Measurements from ENCODE around the gene ATP11A.
A peak's percentile ranks its signal among the peaks of the same experiment; 100 is the strongest.

The ATP11A gene

DNA sequence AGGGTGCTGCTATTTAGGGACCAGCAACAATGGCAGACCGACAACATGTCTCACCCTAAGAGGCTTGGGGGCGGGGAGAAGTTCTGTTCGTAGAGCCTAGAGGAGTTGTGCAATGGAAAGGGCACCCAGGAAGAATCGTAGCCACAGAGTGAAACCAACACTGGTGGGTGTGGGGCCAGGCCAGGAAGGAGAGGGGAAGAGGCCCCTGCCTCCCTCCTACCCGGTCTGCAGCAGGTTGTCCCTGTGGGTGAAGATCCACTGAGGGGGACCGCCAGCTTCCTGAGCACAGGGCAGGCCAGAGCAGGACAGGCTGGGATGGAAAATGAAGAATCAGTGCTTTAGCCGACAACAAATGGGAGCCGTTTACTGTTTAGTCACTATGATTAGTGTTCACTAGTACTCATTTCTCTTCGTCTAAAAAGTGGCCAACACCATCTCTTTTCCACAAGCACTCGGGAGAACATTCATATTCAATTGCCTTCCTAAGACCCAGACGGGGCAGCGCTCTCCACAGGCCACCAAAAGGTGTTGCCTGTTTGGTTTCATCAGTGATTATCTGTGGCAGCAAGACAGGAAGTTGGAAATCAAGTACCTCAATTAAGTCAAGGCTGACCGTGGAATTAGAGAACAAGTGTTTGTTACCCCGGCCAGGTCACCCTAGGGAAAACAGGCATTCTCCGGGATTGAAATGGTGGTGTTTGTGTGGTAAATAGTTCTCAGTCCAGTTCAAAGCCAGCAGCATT lies 1.1 kb upstream of the ATP11A start:
- FAIRE-seq: peak; percentile 56

DNA sequence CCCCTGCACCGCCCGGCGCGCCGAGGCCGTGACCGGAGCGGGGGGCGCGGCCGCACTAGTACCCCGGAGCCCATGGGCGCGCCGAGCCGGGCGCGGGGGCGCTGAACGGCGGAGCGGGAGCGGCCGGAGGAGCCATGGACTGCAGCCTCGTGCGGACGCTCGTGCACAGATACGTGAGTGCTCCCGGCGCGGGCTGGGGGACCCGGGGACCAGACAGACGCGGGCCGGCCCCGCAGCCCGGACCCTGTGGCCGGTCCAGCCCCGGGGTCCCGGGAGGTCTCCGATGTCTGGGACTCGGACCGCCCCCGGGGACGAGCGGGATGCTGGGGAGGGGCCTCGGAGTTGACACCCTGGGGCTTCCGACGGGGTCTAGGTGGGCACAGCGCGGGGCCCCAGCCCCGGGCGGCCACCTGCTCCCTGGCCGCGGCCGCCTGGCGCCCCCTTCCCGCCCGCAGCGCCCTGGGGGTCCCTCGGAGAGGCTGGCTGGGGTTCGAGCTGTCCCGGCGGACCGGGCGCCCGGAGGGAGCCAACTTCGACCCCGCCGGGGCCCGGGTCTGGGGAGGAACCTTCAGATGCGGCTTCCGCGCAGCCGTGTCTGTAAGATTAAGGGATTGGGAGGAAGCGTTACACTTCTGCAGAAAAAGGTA lies 568 bp downstream of the ATP11A start:
- peak; percentile 15 for DNase-seq (ENCODE audit: extremely low spot score, insufficient read length, low read depth)
- FAIRE-seq: no peak

More for the DNA sequence above, 1.1 kb upstream of the ATP11A start:
- DNase-seq (ENCODE audit: extremely low spot score, insufficient read length, low read depth): no peak

DNA sequence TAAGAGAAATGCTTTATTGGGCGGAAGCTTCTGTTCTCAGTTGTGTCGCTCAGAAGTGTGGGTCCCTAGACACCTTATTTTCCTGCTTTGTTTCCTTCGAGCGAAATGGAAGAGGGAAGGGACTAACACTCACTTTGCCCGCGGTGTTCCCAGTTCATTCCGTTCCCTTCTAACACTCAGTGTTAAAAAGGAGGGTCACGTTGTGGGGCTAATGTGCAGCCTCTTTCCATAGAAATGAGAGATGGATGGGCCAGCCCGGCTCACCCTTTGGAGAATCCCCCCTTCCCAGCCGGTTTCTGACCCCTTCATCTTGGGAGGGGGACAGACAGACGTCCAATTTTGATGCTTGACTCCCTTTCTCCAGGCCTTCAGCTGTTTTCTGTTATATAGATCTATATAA lies 2.3 kb downstream of the ATP11A start:
- no peak for FAIRE-seq
- DNase-seq (ENCODE audit: extremely low spot score, insufficient read length, low read depth): no peak

DNA sequence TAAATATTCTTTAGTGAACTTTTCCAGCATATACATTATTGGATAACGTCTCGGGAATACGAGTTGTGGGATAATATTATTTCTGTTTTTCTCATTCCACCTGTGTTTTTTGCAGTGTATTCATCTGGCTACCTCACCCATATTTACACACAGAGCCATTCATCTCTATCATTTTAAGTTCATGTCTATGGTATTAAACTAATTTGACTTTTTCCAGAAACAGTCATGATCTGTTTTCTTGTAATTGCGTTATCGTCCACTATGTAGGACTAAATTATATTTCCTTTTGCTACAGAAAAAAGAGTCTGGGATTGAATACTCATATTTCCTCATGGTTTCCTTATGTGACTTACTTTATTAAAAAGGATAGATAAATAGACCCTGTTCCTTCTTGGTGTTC lies 2.7 kb downstream of the ATP11A start:
- FAIRE-seq (no peak), DNase-seq (ENCODE audit: extremely low spot score, insufficient read length, low read depth) (no peak)

DNA sequence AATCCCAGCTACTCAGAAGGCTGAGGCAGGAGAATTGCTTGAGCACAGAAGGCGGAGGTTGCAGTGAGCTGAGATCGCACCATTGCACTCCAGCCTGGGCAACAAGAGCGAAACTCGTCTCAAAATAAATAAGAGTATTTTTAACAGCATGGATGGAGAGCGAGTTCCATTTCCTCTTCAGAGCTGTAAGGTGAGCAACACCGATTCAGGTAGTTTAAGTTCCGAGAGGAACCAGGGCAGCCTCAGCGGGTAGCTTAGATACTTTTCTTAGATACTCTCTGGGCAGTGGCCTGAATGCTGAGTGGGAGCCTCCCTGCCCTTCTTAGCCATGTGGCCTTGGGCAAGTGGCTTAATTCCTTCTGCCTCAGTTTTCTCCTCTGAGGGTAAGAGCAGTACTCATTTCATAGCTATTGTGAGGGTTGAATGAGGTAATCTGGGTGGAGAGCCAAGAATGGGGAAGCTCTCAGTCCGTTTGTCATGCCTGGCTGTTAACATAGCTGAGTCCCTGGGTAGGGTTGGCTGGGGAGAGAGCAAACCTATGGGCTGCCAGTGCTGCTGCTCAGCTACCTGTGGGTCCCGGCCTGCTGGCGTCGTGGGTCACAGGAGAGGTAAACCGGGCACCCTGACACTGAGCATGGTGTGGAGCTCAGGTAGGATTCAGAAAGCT lies 4.1 kb downstream of the ATP11A start:
- no peak for DNase-seq (ENCODE audit: extremely low spot score, insufficient read length, low read depth)
- FAIRE-seq: no peak

DNA sequence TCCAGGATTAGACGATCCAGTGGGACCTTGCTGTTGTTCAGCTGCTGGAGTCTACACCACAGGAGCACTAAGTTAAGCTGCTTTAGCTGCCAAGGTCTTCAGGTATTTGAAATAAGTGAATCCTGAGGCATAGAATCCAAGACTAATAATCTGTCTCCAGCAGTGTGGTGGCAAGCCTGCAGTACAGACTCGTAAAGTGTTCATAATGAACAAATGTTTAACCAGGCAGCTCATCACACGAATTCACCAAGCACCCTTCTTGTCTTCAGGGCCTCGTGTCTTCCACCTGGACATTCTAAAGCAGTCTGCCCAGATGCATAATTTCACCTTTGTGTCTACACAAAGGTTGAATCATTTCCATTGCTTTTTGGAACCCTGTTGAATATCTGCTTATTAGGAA lies 5.3 kb downstream of the ATP11A start:
- FAIRE-seq (no peak), DNase-seq (ENCODE audit: extremely low spot score, insufficient read length, low read depth) (no peak)

DNA sequence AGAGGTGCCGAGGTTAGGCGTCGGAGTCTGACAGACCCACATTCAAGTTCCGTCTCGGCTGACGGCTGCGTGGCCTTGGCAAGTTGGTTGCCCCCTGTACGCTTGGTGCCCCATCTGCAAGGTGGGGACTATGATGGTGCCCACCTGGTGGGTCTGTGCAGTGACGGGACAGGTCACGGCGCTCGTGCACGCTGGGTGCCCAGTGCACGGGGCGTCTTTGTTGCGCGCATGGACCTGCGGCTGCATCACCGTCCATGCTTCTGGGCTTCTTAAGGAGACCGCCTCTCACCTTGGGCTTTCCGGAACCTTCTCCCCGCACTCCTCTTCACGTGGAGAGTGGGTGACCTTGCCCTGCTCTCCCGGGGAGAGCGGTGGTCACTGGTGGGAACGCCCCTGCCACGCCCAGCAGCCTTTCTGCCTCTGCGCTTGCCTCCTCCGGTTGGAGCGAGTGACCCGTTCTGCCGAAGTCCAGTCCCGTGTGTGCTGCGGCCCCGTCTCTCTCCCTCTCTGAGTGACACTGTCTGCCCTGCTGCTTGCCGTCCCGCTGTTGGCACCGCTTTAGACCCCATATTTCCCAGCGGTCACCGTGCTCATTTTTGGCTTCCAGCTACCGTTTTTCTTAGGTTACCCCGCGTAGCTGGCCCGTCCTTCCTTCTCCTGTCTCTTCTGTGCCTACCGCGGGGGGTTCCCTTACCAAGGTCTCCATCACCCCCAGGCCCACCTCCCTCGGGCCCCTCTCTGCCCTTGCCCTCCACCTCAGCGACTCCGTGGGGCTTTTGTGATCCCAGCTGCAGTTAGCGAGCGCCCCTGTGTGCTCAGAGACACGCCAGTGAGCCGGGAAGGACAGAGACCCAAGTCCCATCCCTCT lies 6.4 kb downstream of the ATP11A start:
- DNase-seq (ENCODE audit: extremely low spot score, insufficient read length, low read depth) (no peak), FAIRE-seq (no peak)

DNA sequence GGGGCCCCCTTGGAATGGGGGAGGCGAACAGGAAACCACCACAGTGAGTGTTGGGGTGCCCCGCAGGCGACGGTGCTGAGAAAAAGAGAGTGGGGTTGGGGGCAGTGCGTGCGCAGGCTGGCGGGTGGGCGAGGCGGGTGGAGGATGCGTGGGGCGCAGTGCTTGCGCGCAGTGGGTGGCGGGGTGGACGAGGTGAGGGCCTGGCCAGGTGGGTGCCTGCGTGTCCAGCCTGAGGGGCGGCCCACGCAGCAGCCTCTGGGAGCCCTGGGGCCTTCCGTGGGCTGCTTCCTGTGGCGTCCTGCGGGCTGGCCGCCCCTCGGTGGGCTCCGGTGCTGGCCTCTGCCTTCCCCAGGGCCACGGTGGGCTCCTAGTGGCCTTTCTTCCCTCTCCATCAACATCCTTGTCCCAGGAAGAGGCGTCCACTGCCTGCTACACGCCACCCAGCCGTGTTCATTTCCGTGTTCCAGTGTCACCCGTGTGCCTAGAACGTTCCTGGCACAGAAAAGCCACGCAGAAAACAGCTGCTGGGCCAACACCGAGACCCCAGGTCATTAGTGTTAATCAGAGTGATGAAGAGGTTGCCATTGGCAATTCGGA lies 7.1 kb downstream of the ATP11A start:
- no peak for FAIRE-seq
- no peak for DNase-seq (ENCODE audit: extremely low spot score, insufficient read length, low read depth)

DNA sequence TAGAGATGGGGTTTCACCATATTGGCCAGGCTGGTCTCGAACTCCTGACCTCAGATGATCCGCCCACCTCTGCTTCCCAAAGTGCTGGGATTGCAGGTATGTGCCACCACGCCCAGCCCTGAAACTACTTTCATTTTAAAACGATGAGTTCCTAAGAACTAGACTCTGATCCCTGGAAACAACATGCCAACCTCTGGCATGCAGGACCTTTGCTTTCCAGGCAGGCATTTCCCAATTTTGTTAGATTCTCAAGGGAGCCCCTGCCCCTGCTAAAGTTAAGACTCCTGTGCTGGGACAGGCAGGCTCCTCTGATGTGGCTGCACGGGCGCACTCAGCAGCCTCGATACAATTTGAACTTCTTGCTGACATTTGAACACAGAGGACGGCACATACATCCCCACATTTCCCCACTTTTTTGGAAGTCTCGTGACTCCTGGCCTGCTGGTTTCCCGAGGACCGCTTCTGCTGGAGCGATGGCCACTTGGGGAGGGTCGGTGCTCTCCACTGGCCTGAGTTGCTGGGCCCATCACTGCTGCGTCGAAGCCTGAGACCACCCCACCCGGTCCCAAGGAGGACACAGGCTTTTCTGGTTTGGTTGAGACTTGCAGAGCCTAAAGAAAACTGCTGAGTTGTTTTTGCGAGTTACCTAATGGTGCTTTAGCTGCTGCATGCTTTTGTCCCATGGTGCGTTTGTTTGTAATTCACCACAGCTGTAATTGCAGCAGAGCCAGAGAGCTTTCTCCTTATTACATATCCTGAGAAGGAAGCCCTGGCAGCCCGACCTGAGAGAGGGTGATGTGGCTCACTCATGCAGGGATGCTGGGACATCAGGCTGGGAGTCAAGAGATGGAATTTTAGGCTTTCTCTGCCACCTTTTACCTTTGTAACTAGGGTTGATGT lies 8.2 kb downstream of the ATP11A start:
- FAIRE-seq: no peak

DNA sequence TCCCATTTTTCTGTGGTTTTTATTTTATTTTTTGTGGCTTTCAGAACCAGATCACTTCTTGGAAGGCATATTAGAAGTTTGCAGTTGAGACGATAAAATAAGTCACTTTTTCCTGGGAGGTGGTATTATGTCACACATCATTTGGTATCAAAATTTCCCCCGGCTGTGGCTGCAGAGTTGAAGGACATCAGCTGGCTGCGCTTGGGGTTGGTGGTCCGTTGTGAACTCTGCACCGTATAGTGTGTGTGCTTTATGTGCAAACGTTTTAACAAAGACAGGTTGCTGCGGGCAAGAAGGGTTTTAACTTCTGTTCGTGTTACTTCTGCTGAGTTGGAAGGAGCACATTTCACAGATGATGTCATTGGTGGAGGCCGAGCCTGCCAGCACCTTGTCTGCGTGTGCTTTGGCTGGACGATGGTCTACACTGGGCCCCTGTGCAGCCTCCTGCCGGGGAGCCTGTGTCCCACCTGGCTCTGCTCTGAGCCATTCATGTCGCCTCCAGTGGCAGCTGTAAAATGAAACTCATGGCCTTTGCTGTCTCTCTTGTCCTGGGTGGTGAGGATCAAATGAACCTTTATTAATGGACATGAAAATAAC lies 9.6 kb downstream of the ATP11A start:
- FAIRE-seq: no peak
- no peak for DNase-seq (ENCODE audit: extremely low spot score, insufficient read length, low read depth)

More for the DNA sequence above, 8.2 kb downstream of the ATP11A start:
- DNase-seq (ENCODE audit: extremely low spot score, insufficient read length, low read depth): no peak

DNA sequence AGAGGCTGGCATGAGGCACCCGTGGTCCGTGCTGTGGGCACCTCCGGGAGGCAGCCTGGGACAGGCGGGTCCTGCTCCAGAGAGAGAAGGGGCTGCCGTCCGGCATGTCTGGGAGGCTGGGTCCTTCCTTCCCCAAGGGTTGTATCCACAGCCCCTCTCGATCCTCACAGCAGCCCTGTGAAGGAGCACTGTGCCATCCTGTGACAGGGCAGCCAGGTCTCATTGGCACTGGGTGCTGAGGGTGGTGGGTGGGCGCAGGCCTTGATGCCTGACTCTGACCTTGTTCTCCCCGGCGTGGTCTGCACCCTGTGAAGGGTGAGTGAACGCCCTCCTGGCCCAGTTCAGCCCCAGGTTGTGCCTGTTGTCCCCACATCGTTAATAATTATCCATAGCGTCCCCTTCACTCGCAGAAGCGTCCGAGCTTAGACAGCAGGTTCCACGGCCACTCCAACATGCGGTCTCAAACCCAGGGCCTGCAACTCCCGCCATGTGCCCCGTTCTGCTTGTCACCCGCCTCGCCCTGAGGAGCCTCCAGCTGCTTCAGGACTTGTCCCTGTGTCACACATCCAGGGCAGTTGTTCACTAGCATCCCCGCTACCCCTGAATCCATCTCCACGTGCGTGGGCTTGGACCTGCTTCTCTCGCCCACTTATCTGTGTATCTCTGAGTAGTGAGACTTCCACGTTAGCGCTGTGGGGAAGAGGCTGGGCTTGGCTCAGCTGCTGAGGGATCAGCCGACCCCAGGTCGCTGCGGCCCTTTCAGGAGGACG lies 10.6 kb downstream of the ATP11A start:
- DNase-seq (ENCODE audit: extremely low spot score, insufficient read length, low read depth) (no peak), FAIRE-seq (no peak)

DNA sequence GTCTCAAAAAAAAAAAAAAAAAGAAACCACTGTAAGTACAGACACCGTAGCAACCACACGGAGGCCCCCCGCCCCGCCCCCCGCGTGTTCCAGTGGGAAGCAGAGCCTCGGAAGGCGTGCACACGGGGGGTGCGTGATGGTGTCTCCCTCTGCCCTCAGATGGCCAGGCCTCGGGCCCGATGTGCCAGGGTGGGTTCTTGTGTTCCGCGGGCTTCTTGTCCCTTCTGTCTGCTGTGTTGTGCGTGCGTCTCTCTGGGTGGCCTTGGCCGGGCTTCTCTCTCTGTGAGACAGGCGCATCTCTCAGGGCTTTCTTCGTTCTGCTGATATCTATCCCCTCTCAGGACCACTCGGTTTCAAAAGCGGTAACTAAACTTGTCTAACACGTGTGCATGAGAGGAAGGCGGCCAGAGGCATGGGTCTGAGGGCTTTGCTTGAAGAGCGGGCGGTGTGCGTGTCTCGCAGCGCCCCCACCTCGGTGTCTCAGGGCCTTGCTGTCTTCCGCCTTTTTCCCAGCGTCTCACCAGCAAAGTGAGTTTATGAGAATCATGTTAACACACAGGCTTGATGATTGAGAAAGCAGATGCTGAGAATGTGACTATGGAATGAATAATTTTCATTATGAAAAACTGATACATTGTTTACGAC lies 12.6 kb downstream of the ATP11A start:
- FAIRE-seq (no peak), DNase-seq (ENCODE audit: extremely low spot score, insufficient read length, low read depth) (no peak)

DNA sequence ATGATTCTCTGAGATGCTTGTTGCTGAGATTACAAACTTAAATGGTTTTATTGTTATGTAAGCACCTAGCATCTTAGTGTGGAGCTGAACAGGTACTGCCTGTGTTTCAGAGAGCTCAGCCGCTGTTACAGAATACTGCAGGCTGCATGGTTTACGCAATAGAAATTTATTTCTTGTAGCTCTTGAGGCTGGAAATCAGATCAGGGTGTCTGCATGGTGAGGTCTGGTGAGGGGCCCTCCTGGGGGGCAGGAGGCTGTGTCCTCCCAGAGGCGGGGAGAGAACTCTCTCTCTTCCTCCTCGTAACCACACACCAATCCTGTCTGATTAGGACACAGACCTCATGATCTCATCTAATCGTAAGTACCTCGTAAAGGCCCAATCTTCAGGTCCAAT lies 13.1 kb downstream of the ATP11A start:
- no peak for DNase-seq (ENCODE audit: extremely low spot score, insufficient read length, low read depth)
- FAIRE-seq: no peak

DNA sequence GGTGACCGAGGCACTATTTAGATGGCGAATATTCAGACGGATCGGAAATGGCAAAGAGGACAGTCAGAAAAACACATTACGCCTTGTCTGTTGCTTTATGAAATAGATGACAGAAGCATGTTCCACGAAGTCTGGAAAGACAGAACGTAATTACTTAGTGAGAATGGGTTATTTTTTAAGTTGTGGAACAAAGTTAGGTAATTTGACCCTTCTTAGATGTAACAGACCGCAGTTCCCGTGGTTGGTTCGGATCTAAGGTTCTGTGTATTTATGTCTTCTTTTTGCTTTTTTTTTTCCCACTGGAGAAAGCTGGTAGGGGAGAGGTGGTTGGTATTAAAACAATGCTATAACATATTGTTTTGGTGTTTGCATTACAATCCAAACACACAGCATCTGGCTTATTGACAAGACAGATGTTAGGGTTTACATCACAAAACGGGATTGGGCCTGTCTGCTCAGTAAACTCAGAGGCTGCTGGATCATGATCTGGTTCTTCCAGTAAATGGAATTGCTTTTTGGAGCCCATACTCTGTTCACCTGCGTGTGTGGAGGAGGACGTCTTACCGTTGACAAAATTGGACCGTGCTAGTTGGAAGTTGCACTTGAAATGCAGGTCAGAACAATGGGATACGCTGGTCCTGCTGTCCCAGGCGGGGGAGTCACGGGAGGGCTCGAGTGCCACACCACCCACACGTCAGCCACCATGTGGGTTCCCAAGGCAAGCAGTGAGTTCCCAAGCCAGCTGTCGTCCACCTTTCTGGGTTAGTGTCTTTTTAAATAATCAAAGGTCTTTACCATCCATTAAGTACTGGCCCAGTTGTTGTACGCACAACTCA lies 13.8 kb downstream of the ATP11A start:
- FAIRE-seq (no peak), DNase-seq (ENCODE audit: extremely low spot score, insufficient read length, low read depth) (no peak)

DNA sequence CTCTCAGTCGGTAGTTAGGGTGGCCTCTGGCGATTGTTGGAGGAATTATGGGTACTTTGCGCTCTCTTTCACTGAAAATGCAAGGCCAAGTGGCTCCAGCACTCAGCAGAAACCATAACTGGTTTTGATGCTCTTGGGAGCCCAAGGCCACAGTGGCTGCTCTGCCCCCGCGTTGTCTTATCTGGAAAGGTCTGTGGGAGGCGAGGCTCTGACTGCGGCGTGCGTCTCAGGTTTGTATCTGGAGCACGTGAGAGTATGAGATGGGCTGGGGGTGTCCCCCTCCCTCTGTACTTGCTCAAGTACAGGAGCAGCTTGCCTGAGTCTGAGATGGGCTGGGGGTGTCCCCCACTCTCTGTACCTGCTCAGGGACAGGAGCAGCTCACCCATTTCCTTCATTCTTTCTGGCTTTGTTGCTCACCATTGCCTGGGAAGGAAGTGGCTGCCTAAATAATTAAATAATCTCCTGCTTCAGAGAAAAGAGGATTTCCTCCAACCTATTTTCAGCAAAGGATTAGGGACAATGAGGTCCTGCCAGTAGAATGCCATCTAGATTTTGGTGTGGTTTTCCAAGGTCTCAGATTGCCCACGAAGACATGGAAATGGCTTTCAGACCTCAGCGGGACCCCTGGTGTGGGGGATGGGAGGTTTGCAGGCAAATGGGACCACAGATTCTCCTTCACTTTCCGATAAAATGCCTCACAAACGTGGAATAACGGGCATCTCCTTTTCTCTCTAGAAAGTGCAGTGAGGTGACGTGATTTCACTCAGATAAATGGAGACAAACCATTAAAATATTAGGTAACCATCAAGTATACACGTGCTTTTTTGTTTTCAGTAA lies 14.7 kb downstream of the ATP11A start:
- FAIRE-seq: no peak
- no peak for DNase-seq (ENCODE audit: extremely low spot score, insufficient read length, low read depth)

DNA sequence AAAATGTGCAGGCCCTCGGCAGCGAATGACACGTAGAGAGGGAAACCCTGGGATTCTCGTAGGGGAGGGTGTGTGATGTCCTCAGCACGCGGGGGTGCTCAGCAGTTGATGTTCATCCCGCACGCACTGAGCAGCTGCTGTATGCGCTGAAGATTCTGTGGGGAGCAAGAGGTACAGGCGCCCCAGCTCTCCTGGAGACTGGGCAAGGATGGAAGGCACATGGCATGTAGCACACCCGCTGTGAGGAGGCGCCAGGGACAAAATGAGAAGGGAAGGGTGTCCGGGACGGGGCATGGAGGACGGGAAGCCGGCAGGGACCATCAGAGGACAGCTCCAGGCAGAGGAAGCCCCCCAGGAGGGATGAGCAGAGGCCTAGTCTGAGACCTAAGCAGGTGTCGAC lies 15.4 kb downstream of the ATP11A start:
- FAIRE-seq: no peak
- no peak for DNase-seq (ENCODE audit: extremely low spot score, insufficient read length, low read depth)

Measured in GM18507 (cell line).